ENCODE data around the gene LHX5. TPM values are rescaled to one million over a fixed set of nuclear protein-coding genes. Genes with fewer than 3 reads are reported as not detected.

Gene LHX5
- total RNA-seq, 1 donor: not detected

GRCh38 chr12:113465808-113466453, 5.7 kb downstream of the LHX5 start:
- no peak for DNase-seq (ENCODE audit: low read depth)
- no peak overlapping the region for H3K4me3 ChIP-seq (ENCODE audit: low read depth, low read length)
- TF ChIP-seq CTCF (IDR thresholded peaks at IDR 0.05; ENCODE audit: insufficient read depth, low read depth, low read length): no peak

- TF ChIP-seq CTCF (IDR thresholded peaks at IDR 0.05; ENCODE audit: insufficient read depth, low read depth, low read length): no peak
- no peak for DNase-seq (ENCODE audit: low read depth)
- no peak overlapping the region for H3K4me3 ChIP-seq (ENCODE audit: low read depth, low read length)
Measured at GRCh38 chr12:113464852-113465719, 6.6 kb downstream of the LHX5 start.

DNA sequence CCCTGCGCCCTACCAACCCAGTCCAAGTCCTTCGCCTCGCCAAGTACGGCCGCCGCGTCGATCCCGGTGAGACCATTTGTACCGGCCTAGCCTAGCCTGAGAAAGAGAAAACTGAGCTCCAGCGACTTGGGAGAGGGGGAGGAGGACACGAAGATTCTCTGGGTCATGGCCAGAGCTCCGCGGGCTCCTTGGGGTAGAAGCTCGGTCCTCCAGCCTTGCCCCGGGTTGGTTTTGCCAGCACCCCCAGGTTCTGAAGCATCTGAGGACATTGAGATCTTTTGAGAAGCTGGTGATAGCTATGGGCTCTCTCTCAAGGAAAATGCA, 7.3 kb downstream of the LHX5 start:
- DNase-seq (ENCODE audit: low read depth): no peak
- no peak for TF ChIP-seq CTCF (IDR thresholded peaks at IDR 0.05; ENCODE audit: insufficient read depth, low read depth, low read length)
- H3K4me3 ChIP-seq (ENCODE audit: low read depth, low read length): no peak overlapping the region

- H3K4me3 ChIP-seq (ENCODE audit: low read depth, low read length): no peak overlapping the region
- no peak for TF ChIP-seq CTCF (IDR thresholded peaks at IDR 0.05; ENCODE audit: insufficient read depth, low read depth, low read length)
Measured at GRCh38 chr12:113463746-113464451, 7.8 kb downstream of the LHX5 start.

DNA sequence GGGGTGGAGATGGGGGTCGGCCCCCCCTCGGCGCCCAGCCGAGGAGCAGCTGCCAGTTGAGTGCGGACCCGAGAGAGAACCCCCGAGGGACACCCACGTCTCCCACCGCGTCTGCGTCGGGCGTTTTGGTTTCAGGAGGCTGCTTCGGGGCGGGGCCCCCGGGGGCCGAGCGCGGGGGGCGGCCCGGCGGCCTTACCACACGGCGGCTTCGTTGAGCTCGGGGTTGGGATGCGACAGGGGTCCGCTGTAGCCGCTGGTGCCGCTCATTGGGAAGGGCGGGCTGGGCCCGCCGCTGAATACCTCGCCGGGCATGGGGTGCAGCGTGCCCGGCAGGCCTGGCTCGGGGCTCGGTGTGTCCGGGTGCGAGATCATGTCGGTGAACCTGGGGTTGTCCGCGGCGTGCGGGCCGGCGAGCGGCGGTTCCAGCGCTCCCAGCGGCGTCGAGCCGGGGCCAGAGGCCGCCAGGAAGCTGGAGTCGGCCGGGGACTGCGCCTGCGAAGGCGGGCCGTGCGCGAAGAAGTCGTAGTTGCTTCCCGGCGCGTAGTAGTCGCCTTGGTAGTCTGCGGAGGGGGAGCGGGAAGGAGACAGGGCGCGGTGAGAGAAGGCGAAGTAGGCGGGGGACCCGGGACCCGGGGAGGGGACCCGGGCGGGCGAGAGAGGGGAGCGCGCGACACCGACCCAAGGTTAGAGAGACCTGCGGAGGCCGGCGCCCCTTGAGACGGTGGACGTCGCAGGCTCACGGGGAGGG, 8.5 kb downstream of the LHX5 start:
- no peak for DNase-seq (ENCODE audit: low read depth)
- no peak for TF ChIP-seq CTCF (IDR thresholded peaks at IDR 0.05; ENCODE audit: insufficient read depth, low read depth, low read length)
- H3K4me3 ChIP-seq (ENCODE audit: low read depth, low read length): no peak overlapping the region

More at GRCh38 chr12:113463746-113464451, 7.8 kb downstream of the LHX5 start:
- peak; percentile 8 for DNase-seq (ENCODE audit: low read depth)

DNA sequence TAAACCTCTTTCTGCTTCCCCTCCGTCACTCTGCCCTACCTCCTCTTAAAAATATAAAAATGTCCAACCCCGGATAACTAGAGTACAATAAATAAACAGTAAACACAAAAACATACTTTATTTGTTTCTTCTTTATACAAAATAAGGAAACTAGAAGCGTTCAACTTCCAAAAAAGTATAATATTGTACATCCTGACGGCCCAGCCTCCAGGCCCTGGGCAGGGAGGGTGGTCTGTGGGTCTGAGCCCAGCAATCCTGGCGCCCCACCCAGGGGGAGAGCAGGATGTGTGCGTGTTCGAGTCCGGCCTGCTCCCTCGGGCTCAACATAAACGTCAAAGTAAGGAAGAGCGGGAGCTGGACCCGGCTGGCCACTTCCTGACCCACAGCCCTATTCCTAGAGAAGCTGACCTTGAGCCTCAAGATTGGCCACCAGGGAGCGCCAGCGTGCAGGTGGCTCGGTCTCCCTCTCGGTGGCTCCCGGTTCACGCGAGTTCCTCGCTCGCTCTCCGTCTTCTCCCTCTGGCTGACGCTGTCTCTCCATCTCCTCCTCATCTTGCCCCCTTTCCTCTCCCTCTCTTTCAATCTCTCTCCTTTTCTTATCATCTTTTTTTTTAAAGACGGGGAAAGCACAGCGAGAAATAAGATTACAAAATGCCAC, 9.4 kb downstream of the LHX5 start:
- DNase-seq (ENCODE audit: low read depth): peak; percentile 70
- peak overlapping the region; percentile 41 for H3K4me3 ChIP-seq (ENCODE audit: low read depth, low read length)
- peak; percentile 87 for TF ChIP-seq CTCF (IDR thresholded peaks at IDR 0.05; ENCODE audit: insufficient read depth, low read depth, low read length)
